ENCODE data around the gene HIVEP1.
"Not testable (repeated sequence)": the region's sequence is repeated elsewhere in the genome, so short reads cannot be mapped to it uniquely, and the experiment has no call there.

The HIVEP1 gene

DNA sequence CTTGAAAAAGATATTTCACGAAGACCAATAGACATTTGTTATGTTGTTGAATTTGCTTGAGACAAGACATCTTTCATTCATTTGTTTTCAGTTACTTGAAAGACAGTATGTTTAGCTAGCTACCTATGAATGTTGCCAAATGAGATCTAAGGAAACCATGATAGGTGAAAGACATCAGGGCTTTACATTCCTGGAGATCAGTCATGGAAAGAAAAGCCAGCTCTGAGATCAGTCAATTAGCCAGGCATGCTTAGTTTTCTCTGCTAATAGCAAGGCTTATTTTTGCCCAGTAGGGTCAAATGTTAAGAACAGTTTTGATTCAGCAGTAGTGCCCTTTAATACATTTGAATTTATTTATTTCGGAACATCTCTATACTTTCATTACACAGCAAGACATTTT, 161.5 kb downstream of the HIVEP1 start:
- TF ChIP-seq ZFX (IDR thresholded peaks at IDR 0.05) = no peak
- TF ChIP-seq, protein P1, sequence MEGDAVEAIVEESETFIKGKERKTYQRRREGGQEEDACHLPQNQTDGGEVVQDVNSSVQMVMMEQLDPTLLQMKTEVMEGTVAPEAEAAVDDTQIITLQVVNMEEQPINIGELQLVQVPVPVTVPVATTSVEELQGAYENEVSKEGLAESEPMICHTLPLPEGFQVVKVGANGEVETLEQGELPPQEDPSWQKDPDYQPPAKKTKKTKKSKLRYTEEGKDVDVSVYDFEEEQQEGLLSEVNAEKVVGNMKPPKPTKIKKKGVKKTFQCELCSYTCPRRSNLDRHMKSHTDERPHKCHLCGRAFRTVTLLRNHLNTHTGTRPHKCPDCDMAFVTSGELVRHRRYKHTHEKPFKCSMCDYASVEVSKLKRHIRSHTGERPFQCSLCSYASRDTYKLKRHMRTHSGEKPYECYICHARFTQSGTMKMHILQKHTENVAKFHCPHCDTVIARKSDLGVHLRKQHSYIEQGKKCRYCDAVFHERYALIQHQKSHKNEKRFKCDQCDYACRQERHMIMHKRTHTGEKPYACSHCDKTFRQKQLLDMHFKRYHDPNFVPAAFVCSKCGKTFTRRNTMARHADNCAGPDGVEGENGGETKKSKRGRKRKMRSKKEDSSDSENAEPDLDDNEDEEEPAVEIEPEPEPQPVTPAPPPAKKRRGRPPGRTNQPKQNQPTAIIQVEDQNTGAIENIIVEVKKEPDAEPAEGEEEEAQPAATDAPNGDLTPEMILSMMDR (conservative IDR thresholded peaks at IDR 0.05) = no peak

DNA sequence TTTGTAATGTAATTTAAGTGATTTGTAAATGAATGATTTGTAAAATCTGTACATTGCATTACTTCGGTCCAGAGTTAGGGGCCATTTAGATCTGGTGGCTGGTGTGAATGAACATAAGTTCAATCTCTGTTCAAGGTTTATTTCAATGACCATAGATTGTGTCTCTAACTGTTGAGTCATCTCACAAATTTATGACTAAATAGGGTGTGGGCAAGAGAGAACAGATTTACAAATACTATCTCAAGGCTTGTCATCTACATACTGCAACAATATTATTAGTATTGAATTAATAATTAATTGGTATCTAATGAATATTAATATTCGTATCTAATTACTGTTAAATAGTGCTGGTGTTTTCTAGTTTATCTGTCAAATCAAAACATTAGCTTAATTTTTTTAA, 162.8 kb downstream of the HIVEP1 start:
- no peak overlapping the region for H3K27ac ChIP-seq
- TF ChIP-seq ZFX (IDR thresholded peaks at IDR 0.05) = no peak
- TF ChIP-seq, protein P1 (conservative IDR thresholded peaks at IDR 0.05) = no peak

More for the DNA sequence above, 161.5 kb downstream of the HIVEP1 start:
- no peak overlapping the region for H3K27ac ChIP-seq

DNA sequence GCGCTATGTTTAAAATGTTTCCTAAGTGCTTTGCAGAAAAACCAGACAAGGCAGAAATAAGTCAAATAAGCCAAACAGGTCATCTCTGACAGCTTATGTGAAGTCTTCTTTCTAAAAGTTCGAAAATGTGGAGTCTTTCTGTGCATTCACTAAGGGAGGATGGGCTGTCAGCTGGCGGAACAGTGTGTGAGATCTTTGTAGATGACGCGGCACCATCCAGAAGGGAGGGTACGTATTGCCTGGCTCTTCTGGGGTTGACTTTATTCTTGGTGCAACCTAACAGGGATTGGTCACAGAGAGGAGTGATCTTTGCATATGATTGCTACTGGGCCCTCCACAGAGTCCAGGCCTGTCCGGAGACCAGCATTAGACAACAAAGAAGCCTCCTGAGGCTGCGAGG, 163.5 kb downstream of the HIVEP1 start:
- H3K27ac ChIP-seq = no peak overlapping the region
- TF ChIP-seq, protein P1 (conservative IDR thresholded peaks at IDR 0.05) = no peak
- TF ChIP-seq ZFX (IDR thresholded peaks at IDR 0.05) = no peak

DNA sequence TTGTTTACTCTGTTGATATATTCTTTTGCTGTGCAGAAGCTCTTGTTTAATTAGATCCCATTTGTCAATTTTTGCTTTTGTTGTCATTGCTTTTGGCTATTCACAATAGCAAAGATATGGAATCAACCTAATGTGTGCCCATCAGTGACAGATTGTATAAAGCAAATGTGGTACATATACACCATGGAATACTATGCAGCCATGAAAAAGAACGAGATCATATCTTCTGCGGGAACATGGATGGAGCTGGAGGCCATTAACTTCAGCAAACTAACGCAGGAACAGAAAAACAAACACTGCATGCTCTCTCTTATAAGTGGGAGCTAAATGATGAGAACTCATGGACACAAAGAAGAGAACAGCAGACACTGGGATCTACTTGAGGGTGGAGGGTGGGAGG, 164.7 kb downstream of the HIVEP1 start:
- not testable (repeated sequence) for H3K27ac ChIP-seq

DNA sequence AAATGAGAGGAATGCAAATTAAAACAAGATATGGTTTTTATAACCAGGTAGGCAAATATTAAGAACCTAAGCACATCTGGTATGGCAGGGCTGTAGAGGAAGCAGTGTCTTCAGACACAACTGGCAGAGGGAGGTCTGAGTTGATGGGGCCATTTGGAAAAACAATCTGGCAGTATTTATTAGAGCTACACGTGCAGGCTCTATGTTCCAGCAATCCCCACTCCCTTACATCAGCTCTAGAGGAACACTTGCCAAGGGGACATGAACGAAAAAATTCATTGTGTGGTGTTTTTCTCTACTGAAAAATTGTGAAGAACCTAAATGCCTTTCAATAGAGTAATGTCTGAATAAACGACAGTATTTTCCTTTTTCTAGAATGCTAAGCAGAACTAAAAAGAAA, 166.4 kb downstream of the HIVEP1 start:
- TF ChIP-seq, protein P1 (conservative IDR thresholded peaks at IDR 0.05) = no peak
- TF ChIP-seq ZFX (IDR thresholded peaks at IDR 0.05) = no peak
- H3K27ac ChIP-seq = no peak overlapping the region

DNA sequence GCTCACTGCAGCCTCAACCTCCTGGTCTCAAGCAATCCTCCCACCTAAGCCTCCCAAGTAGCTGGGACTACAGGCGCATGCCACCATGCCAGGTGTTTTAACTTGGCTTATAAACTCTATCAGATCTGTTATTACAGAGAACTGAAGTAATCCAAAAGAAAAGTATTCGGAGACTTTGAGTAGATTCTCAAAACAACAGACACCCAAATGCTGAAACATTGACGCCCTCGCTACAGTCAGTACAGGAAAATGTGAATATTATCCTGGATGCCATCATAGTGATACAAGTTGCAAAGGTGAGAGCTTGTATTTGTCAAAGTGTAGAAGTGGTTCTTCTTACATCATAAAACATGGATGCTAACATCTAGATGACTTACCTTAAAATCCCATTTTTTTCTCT, 169.4 kb downstream of the HIVEP1 start:
- TF ChIP-seq, protein P1 (conservative IDR thresholded peaks at IDR 0.05) = no peak
- no peak for TF ChIP-seq ZFX (IDR thresholded peaks at IDR 0.05)
- H3K27ac ChIP-seq = no peak overlapping the region

DNA sequence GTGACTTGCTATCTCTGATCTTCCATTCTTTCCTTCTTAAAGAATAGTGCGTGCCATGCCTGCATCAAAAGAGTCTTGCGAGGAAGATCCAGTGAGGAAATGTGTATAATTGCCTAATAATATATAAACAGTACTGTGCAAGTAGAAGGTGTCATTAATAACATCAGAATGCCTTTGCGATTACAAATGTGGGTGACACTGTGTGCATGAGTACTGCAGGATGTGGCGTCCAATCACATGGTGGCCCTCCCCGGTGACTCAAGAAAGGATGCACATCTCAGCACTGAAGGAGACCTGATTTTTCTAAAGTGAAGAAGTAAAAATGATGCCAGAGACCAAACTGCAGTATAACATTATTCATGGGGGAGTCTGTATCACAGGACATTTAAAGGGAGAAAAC, 170.6 kb downstream of the HIVEP1 start:
- TF ChIP-seq, protein P1 (conservative IDR thresholded peaks at IDR 0.05) = no peak
- TF ChIP-seq ZFX (IDR thresholded peaks at IDR 0.05) = no peak
- no peak overlapping the region for H3K27ac ChIP-seq

DNA sequence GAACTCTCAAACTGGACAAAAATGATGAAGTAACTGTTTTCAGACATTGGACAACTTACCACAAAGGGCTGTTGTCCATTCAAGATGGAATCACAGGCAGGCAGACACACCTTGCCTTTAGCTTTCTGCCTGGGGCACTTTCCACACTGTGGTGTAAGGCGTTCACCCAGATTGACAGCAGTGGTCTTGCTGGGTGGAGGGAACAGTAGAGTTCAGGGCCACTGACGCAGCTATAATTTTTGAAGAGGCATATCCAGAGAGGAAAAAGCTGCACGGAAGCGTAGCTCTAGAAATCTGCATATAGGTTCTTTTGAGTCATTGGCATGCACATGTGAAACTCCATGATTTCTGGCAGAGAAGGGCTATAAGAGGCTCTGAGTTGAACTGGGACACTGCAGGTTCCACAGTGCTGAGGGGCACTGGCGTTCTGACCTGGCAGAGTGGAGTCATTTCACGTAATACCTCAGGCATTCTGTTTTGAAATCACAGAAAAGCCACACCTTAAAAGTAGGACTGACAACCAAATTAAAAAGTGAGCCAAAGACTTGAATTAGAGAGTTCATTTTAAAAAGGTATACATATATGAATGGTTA, 173.1 kb downstream of the HIVEP1 start:
- TF ChIP-seq, protein P1 (conservative IDR thresholded peaks at IDR 0.05) = no peak
- TF ChIP-seq ZFX (IDR thresholded peaks at IDR 0.05) = no peak
- H3K27ac ChIP-seq = no peak overlapping the region
